NCI-H526 treated with DMSO at 0.1 percent for 48 hours (cell line): ENCODE data around the gene CTAGE9.

ENCODE experiments used
- DNase-seq: peaks from one replicate; lab custom pipeline; 2025; lab: John Stamatoyannopoulos, UW

The CTAGE9 gene

DNA sequence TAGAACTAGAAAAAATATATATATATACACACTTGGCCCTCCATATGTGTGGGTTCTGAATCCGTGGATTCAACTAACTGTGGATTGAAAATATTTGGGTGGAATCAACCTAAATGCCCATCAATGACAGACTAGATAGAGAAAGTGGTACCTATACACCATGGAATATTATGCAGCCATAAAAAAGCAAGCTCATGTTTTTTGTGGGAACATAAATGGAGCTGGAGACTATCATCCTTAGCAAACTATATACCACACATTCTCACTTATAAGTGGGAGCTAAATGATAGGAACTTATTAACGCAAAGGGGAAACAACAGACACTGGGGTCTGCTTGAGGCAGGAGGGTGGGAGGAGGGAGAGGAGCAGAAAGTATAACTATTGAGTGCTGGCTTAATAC, 37.6 kb downstream of the CTAGE9 start:
- no peak for DNase-seq

DNA sequence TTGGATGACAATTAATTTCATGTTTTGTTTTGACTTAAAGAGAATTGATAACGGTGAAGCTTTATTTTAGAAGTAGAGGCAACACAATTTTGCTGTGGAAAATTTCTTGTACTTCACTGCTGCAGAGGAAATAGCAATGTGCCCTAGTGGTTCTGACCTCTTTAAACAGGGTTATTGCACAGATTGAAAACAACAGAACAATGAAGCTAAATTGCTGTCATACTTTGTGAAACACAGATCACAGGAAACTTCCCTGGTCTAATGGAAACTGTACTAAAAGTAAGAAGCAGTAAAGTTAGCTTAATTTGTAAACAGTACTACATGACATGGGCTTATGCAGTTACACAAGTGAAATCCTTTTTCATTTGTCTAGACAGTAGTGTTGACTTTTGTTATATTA, 40.9 kb downstream of the CTAGE9 start:
- DNase-seq = no peak

DNA sequence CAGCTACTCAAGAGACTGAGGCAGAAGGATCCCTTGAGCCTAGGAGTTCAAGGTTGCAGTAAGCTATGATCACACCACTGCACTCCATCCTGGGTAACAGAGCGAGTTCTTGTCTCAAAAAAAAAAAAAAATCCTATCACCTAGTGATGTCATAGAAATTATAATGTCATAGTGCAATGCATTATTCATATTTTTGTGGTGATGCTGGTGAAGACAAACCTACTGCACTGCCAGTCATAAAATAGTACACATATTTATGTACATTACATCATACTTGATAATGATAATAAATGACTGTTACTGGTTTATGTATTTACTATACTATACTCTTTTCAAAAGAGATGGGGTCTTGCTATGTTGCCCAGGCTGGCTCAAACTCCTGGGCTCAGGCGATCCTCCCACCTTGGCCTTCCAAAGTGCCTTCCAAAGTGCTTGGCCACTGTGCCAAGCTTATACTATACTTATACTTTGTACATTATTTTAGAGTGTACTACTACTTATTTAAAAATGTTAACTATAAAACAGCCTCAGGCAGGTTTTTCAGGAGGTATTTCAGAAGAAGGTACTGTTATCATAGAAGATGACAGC, 47.1 kb downstream of the CTAGE9 start:
- no peak for DNase-seq

DNA sequence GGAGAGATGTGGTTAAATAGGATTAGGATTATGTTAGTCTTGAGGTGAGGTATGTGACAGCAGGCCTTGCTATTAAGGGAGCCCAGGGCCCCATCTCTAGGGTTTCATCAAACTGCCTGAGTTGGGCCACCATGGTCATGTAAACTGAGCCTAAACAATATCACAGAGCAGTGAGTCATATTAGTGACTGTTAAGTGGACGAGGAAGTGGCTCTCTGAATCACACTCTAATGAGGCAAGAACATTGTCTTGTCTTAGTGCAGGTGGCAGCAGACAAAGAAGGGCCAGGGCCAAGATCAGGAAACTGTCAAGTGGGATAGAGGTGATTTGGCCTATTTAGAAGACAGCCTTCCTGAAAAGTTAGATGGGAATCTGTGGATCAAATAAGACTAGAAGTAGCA, 50.6 kb downstream of the CTAGE9 start:
- DNase-seq = no peak
